Hepatocyte (in vitro differentiated cells): ENCODE results near the gene FAR2. TPM values are rescaled to one million over a fixed set of nuclear protein-coding genes. Genes with fewer than 3 reads are reported as not detected.

Experiments
- DNase-seq: peaks from one replicate; pipeline ENCODE4 v3.0.0-alpha.2; 2016; ENCODE audit warnings: low spot score
- H2AFZ ChIP-seq: fragments of 200-600 bp; sonication (generic); 2 replicates; pipeline ENCODE4 v1.6.0; 2016; ENCODE audit warnings: antibody characterized with exemption, mild to moderate bottlenecking
- H3K27ac ChIP-seq: fragments of 200-600 bp; sonication (generic); 2 replicates; pipeline ENCODE4 v1.5.1; 2016; ENCODE audit warnings: mild to moderate bottlenecking
- H3K27me3 ChIP-seq: fragments of 200-600 bp; sonication (generic); 2 replicates; pipeline ENCODE4 v1.6.1; 2016
- H3K36me3 ChIP-seq: fragments of 200-600 bp; sonication (generic); replicated peaks from 2 replicates; pipeline ENCODE4 v1.5.1; 2016; ENCODE audit warnings: low read depth; ENCODE audit not compliant: insufficient read depth
- H3K4me1 ChIP-seq: fragments of 200-600 bp; sonication (generic); 2 replicates; pipeline ENCODE4 v1.5.1; 2016; ENCODE audit warnings: mild to moderate bottlenecking, moderate library complexity; ENCODE audit not compliant: insufficient read depth
- H3K4me2 ChIP-seq: fragments of 200-600 bp; sonication (generic); 2 replicates; pipeline ENCODE4 v1.6.0; 2016
- H3K4me3 ChIP-seq: fragments of 200-600 bp; sonication (generic); 2 replicates; pipeline ENCODE4 v1.5.1; 2016; ENCODE audit warnings: mild to moderate bottlenecking
- H3K79me2 ChIP-seq: fragments of 200-600 bp; sonication (generic); 2 replicates; pipeline ENCODE4 v1.6.0; 2017; ENCODE audit warnings: mild to moderate bottlenecking
- H3K9me2 ChIP-seq: fragments of 200-600 bp; sonication (generic); replicated peaks from 2 replicates; pipeline ENCODE4 v1.6.0; 2017; ENCODE audit warnings: mild to moderate bottlenecking; ENCODE audit not compliant: insufficient read depth
- H3K9me3 ChIP-seq: fragments of 200-600 bp; sonication (generic); 2 replicates; pipeline ENCODE4 v1.5.1; 2016; ENCODE audit warnings: low read depth, mild to moderate bottlenecking
- H4K20me1 ChIP-seq: fragments of 200-600 bp; sonication (generic); 2 replicates; pipeline ENCODE4 v1.6.0; 2016; ENCODE audit warnings: mild to moderate bottlenecking; ENCODE audit not compliant: insufficient read depth, poor library complexity, severe bottlenecking
- EZH2 ChIP-seq: fragments of 200-600 bp; sonication (generic); IDR thresholded peaks from 2 replicates; pipeline ENCODE4 v1.6.1; 2016; ENCODE audit warnings: antibody characterized with exemption, mild to moderate bottlenecking, borderline replicate concordance
- EZH2phosphoT487 ChIP-seq: fragments of 200-600 bp; sonication (generic); IDR thresholded peaks from one replicate; pipeline ENCODE4 v1.6.1; 2018; ENCODE audit warnings: antibody characterized with exemption, mild to moderate bottlenecking, low read depth, moderate library complexity; ENCODE audit not compliant: unreplicated experiment, severe bottlenecking
- whole genome bisulfite sequencing: methylation state at CpG from one replicate; pipeline ENCODE4 v1.1.6; 2016; ENCODE audit warnings: low lambda C conversion rate; ENCODE audit errors: missing lambda C conversion rate; 5-methylcytosine and 5-hydroxymethylcytosine counted together
- polyA plus RNA-seq: library from polyadenylated mRNA; unstranded; fragments of >200 nt; fragmentation: Nextera tagmentation; extraction: Ambion mirVana; gene quantifications from 2 replicates; pipeline ENCODE4 v1.2.1, GENCODE V29; 2016
- total RNA-seq: library from RNA; depleted of rRNA; stranded (reverse); fragments of >200 nt; gene quantifications from 2 replicates; pipeline ENCODE4 v1.2.3, GENCODE V29; 2014
- TF ChIP-seq, protein P1 (sequence below): fragments of 200-600 bp; sonication (generic); IDR thresholded peaks from 2 replicates; pipeline ENCODE4 v1.5.1; 2016; ENCODE audit warnings: antibody characterized with exemption, mild to moderate bottlenecking; ENCODE audit not compliant: poor library complexity

Gene FAR2
- total and polyA plus RNA-seq, 2 experiments from 2014 or later = 2.4 to 5.2 TPM

GRCh38 chr12:29322157-29322556 lies 173.1 kb downstream of the FAR2 start:
- Histone ChIP-seq H3K9me3 (no peaks in the 10 kb centered on the region), H4K20me1 (no peaks in the 10 kb centered on the region), H3K36me3 (no peaks in the 10 kb centered on the region), H3K4me1 (peaks cover 5% of the 10 kb centered on the region), H3K27ac (no peak overlapping the region), H2AFZ (no peak overlapping the region), H3K9me2 (no peaks in the 10 kb centered on the region), H3K4me2 (no peak overlapping the region), H3K4me3 (no peak overlapping the region), H3K79me2 (no peaks in the 10 kb centered on the region), H3K27me3 (no peaks in the 10 kb centered on the region)
- no peak for TF ChIP-seq EZH2phosphoT487
- no peak for TF ChIP-seq EZH2
- TF ChIP-seq, protein P1, sequence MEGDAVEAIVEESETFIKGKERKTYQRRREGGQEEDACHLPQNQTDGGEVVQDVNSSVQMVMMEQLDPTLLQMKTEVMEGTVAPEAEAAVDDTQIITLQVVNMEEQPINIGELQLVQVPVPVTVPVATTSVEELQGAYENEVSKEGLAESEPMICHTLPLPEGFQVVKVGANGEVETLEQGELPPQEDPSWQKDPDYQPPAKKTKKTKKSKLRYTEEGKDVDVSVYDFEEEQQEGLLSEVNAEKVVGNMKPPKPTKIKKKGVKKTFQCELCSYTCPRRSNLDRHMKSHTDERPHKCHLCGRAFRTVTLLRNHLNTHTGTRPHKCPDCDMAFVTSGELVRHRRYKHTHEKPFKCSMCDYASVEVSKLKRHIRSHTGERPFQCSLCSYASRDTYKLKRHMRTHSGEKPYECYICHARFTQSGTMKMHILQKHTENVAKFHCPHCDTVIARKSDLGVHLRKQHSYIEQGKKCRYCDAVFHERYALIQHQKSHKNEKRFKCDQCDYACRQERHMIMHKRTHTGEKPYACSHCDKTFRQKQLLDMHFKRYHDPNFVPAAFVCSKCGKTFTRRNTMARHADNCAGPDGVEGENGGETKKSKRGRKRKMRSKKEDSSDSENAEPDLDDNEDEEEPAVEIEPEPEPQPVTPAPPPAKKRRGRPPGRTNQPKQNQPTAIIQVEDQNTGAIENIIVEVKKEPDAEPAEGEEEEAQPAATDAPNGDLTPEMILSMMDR = no peak
- no peak for DNase-seq
- WGBS = 95% methylated on average over 3 of the region's 3 CpGs

- H3K27me3 ChIP-seq = no peaks in the 10 kb centered on the region
- no peak for TF ChIP-seq EZH2
- TF ChIP-seq, protein P1 = no peak
- TF ChIP-seq EZH2phosphoT487 = no peak
- no peak overlapping the region for H3K4me2 ChIP-seq
- no peaks in the 10 kb centered on the region for H3K4me1 ChIP-seq
- H4K20me1 ChIP-seq = no peaks in the 10 kb centered on the region
- H3K36me3 ChIP-seq = no peaks in the 10 kb centered on the region
- H3K27ac ChIP-seq = no peak overlapping the region
- no peak for DNase-seq
- no peaks in the 10 kb centered on the region for H3K9me2 ChIP-seq
- H3K9me3 ChIP-seq = no peaks in the 10 kb centered on the region
- H2AFZ ChIP-seq = no peak overlapping the region
- H3K4me3 ChIP-seq = no peak overlapping the region
- H3K79me2 ChIP-seq = no peaks in the 10 kb centered on the region
- 94% methylated on average over 1 of the region's 1 CpG for WGBS
These were observed 180.3 kb downstream of the FAR2 start for GRCh38 chr12:29329411-29329810.

GRCh38 chr12:29333178-29333577 lies 184.1 kb downstream of the FAR2 start:
- H3K4me2 ChIP-seq = peak overlapping the region; percentile 20
- H3K27ac ChIP-seq = no peak overlapping the region
- no peaks in the 10 kb centered on the region for H3K79me2 ChIP-seq
- H3K9me2 ChIP-seq = no peaks in the 10 kb centered on the region
- no peaks in the 10 kb centered on the region for H3K9me3 ChIP-seq
- no peaks in the 10 kb centered on the region for H3K27me3 ChIP-seq
- WGBS = 0% methylated on average over 1 of the region's 1 CpG
- TF ChIP-seq EZH2phosphoT487 (no peak), EZH2 (no peak)
- TF ChIP-seq, protein P1 = no peak
- H4K20me1 ChIP-seq = no peaks in the 10 kb centered on the region
- H3K4me1 ChIP-seq = no peaks in the 10 kb centered on the region
- H2AFZ ChIP-seq = no peak overlapping the region
- no peaks in the 10 kb centered on the region for H3K36me3 ChIP-seq
- no peak overlapping the region for H3K4me3 ChIP-seq
- no peak for DNase-seq

DNA sequence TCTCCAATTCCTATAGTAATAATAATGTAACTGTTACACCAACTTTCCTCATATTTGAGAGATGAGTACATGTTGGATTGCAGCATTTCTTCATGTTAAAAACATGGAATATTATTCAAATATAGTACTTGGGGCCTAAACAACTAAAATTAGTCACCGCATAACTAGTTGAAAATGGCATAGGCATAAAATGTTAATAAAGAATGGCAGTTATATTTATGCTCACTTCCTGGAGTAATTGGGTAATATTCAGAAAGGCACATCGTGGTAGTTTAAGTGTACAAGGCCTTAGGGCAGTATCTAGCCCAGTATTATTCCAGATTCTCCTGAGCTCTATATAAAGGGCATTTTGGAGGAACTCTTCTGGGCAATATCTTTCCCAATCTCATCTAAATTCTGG lies 185.9 kb downstream of the FAR2 start:
- Histone ChIP-seq H3K27me3 (no peaks in the 10 kb centered on the region), H3K4me1 (no peaks in the 10 kb centered on the region), H4K20me1 (no peaks in the 10 kb centered on the region), H3K4me3 (no peak overlapping the region), H3K36me3 (no peaks in the 10 kb centered on the region), H3K9me2 (no peaks in the 10 kb centered on the region), H3K79me2 (no peaks in the 10 kb centered on the region), H3K27ac (no peak overlapping the region), H2AFZ (no peak overlapping the region), H3K9me3 (no peaks in the 10 kb centered on the region), H3K4me2 (no peak overlapping the region)
- 95% methylated on average over 2 of the region's 2 CpGs for WGBS
- TF ChIP-seq EZH2 (no peak), EZH2phosphoT487 (no peak)
- TF ChIP-seq, protein P1 = no peak
- DNase-seq = no peak
